Lower leg skin (tissue), 3 donors: ENCODE measurements around the gene FLYWCH1.

ENCODE experiments used
- CTCF ChIP-seq, 3 donors: fragments of 450-650 bp; IDR thresholded peaks; one replicate each; pipeline ENCODE4 v1.5.1; 2016; ENCODE audit warnings: antibody characterized with exemption in 3 of 3, mild to moderate bottlenecking in 3 of 3, moderate library complexity in 2 of 3
- POLR2A ChIP-seq, 2 donors: fragments of 450-650 bp; IDR thresholded peaks; one replicate each; pipeline ENCODE4 v1.6.1; 2016 to 2017; ENCODE audit warnings: antibody characterized with exemption in 2 of 2, mild to moderate bottlenecking in 1 of 2, moderate library complexity in 1 of 2

- TF ChIP-seq CTCF (IDR thresholded peaks at IDR 0.05) (no peak), POLR2A (IDR thresholded peaks at IDR 0.05) (no peak)
Measured at GRCh38 chr16:2971134-2971984, 59.6 kb downstream of the FLYWCH1 start.
